Glomerular visceral epithelial cell (primary cell): ENCODE results near the gene FMNL2.
A peak's percentile ranks its signal among the peaks of the same experiment; 100 is the strongest.

ENCODE experiments used
- DNase-seq: peaks from one replicate; pipeline ENCODE4 v3.0.0-alpha.2; 2016; ENCODE audit errors: extremely low spot score

The FMNL2 gene

DNA sequence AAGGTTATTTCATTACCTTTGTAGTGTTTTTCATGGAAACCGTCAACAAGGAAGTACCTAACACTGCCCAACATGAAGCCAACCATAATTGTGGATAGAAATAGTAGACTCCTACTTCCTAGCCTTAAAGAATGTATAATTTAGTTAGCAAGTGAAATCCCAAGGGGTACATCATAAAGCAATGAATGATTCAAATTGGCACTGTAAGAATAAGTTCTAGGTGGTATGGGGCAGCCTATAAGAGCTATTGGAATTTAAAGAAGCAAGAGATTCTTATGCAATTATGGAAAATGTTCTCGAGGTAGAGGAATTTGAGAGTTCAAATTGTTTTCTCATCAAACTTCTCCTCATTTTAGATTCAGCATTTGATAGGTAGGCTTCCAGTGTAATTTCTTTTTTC, 157.9 kb downstream of the FMNL2 start:
- DNase-seq: no peak

DNA sequence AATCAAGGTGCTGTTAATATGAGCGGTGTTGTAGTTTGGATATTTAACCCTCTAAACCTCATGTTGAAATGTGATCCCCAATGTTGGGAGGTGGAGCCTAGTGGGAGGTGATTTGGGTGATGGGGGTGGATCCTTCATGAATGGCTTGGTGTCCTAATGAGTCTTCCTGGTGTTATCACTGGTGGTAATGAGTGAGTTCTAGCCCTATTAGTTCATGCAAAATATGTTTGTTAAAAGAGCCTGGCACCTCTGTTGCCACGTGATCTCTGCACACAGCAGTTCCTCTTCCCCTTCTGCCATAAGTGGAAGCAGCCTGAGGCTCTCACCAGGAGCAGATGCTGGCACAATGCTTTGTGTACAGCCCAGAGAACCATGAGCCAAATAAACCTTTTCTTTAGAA, 158.4 kb downstream of the FMNL2 start:
- no peak for DNase-seq

GRCh38 chr2:152493945-152494528, 159.1 kb downstream of the FMNL2 start:
- DNase-seq: no peak

DNA sequence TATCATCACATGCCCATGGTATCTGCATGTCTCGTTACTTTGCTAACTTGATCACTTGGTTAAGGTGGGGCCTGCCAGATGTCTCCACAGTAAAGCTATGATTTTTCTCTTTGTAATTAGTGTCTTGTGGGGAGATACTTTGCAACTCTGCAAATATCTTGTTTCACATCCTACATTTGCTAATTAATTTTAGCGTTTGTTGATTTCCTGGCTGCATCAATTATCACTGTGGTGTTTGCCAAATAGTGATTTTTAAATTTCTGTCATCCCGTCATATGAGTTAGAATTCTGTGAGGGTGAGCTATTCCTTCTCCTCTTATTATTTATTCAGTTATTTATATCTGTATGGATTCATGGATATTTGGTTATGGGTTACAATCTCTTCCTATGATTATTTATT, 161.4 kb downstream of the FMNL2 start:
- DNase-seq: no peak

DNA sequence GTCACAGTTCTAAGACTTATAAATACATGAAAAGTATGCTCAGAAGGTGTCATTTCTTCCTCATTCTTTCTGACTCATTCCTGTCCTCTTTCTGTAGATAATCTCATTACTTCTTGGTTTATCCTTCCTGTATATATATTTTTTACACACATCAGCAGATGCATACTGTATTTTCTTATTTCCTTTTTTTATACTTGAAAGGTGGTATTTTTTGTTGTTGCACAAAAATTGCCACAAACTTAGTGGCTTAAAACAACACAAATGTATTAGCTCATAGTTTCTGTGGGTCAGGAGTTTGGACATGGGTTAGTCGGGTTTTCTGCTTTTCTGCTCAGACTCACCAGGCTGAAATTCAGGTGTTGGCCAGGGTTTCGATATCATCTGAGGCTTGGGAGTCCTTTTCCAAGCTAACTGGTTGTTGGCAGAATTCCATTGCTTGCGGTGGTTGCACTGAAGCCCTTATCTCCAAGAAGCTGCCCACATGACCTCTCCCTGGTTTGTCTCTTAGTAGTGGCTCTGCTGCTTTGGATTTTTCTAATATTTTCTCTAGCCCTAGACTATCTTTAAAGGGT, 162.6 kb downstream of the FMNL2 start:
- DNase-seq: peak; percentile 94

GRCh38 chr2:152499331-152499816, 164.4 kb downstream of the FMNL2 start:
- DNase-seq: no peak

GRCh38 chr2:152499896-152500735, 165.1 kb downstream of the FMNL2 start:
- DNase-seq: peak; percentile 56

- DNase-seq: no peak
Observed at GRCh38 chr2:152500772-152501171, 165.8 kb downstream of the FMNL2 start.

- no peak for DNase-seq
Observed at GRCh38 chr2:152501666-152502065, 166.7 kb downstream of the FMNL2 start.

GRCh38 chr2:152504618-152505017, 169.6 kb downstream of the FMNL2 start:
- DNase-seq: peak; percentile 77

GRCh38 chr2:152505495-152505906, 170.5 kb downstream of the FMNL2 start:
- DNase-seq: peak; percentile 81

DNA sequence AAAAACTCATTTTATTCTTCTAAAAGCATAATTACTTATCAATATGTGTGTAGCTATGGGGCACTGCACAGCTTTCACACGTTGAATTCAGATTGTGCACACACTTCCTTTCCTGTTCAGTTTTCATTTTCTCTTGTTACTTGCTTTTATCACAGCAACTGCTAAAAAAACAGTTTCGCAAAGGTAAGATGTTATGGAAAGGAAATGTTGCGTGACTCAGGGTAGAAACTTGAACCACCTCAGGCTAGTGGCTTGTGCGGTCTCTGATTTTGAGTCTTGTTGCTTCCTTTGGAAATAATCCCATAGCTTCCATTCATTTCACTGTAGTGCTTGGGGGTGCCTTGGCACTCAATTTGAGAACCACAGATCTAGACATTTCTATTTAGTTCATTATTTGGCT, 171.9 kb downstream of the FMNL2 start:
- DNase-seq: peak; percentile 79

GRCh38 chr2:152507907-152508306, 172.9 kb downstream of the FMNL2 start:
- DNase-seq: no peak

DNA sequence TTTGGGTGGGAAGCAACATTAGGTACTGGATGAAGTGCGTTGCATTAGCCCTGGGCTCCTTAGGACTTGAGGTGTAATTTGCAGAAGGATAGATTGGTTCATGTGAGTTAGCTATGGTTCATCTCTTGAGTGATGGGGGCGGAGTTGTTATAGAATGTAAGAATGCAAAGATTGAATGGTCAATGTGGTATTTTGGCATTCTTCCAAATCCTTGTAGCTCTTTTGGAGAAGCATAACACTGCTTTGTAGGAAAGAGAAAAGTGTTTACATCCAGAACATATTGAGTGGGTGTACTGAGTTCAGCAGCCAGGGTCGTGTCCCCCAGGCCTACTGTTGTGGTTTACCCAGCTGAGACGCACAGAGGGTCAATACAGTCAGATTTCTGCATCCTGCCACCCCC, 173.5 kb downstream of the FMNL2 start:
- peak; percentile 57 for DNase-seq

DNA sequence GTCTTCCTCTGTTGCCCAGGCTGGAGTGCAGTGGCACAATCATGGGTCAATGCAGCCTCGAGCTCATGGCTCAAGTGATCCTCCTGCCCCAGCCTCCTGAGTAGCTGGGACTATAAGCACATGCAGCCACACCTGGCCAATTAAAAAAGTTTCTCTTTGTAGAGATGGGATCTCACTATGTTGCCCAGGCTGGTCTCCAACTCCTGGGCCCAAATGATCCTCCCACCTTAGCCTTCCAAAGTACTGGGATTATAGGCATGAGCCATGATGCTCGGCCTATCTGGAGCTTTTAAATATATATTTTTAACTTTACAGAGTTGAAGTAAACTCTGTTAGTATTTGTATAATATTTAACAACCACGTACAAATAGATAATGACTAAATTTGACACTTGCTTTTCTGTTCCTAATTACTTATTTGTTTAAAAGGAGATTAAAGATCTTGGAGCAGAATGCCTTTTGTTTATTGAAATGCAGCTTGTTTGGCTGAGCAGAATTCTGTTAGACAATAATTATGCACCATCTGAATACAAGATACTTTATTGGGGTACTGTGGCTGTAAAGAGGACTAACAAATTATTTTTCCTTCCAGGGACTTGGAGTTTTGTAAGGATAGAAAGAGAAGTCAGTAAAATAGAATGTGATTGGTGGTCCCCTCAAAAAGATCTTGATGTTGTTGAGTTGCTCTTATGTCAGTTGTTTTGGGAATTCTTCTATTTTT, 175.0 kb downstream of the FMNL2 start:
- no peak for DNase-seq

DNA sequence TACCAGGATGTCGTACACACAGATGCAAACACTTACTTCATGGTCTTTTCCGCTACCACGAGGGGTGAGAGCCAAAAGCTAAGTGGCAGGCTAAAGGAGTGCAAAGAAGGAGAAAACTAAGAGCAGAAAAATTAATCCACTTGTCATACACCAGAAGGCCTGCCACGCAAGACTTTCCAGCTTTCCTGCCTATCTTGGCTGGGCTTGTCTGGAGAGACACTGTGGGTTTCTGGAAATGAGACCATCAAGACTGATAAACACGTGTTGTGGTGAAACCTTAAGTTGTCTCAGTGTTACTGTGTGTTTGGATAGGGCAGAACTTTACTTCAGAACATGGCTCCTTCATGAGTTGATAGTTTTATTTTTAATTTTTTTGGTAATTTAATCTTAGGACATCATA, 175.6 kb downstream of the FMNL2 start:
- no peak for DNase-seq

DNA sequence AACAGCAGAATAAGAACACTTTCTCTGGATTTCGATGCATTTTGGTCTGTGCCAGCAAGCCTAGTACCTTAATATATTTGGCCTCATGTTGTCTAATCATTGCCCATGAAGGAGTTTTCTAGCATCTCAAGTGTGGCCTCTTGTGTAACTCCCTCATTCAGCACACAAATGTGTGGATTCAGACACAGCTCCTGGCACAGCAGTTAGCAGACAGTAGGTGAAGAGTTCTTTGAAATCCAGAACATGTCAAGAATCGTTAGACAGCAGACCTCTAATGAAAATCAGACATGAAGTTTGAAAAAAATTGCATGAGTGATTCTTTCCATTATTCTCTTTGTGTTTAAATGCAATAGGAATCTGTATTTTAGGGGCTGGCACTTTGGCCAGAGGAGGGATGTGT, 177.0 kb downstream of the FMNL2 start:
- no peak for DNase-seq

DNA sequence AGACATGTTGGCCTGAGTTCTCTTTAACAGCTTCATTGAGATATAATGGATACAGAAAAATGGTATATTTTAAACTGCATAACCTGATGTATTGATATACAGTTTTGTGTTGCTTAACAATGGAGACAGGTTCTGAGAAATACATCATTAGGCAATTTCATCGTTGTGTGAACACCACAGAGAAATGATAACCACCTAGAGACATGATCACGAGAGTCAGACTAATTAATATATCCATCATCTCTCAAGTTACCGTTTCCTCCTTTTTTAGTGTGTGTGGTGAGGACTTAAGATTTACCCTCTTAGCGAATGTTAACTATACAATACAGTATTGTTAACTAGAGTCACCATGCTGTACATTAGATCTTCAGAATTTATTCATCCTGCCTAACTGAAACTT, 178.1 kb downstream of the FMNL2 start:
- DNase-seq: no peak

DNA sequence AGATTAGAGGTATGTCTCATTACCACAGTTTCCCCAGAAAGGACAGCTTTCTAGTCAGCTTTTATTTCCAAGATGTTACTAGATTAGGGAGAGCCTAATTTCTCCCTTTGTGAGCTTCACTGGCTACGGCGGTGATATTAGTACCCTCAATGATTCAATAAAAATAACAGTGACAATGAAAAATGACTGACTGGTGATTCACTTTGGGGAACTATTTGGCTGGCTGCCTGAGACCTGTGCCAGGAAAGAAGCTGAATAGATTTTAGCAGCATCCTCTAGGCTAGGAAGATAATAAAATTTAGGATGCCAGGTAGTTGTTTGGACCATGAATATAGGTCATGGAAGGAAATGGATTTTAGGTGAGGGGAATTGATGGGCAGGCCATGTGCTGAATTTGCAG, 178.7 kb downstream of the FMNL2 start:
- peak; percentile 80 for DNase-seq

GRCh38 chr2:152518034-152518433, 183.1 kb downstream of the FMNL2 start:
- no peak for DNase-seq

DNA sequence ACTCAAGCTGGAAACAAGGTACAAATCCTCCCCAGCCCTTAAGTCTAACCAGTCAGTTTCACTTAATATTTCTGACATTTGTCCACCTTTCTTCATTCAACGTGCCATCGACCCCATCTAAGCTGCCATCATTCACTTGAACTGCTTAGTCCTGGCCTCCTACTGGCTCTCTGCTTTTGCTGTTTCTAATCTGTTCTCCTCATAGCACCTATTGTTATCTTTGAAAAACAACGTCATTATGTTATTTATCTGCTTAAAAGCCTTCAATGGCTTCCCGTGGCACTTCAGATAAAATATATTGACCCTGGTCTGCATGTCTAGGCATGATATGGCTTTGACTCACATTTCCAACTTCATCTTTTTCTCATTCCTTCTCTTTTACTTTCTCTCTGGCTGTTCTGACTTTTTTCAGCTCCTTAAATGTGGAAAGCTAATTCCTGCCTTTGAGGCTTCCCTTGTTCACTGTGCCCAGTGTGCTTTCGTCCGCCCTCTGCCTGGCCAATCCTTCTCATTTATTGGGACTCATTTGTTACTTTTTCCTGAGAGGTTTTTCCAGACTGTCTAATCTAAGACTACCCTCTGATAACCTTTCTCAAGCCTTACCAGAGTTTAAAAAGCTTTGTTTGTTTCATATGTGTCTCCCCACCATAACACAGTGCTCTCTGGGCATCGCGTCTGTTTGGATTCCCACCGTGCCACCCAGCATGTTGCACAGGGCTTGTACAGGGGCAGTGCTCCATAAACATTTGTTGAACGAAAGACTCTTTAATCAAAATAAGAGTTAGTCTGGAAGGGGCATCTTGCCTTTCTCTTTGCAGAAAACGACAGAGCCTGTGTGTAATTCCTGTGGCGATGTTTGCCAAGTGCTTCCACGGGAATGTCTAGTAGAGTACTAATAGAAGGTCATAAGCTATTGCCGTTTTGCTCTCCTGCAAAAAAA, 183.9 kb downstream of the FMNL2 start:
- DNase-seq: no peak
